Brain microvascular endothelial cell (primary cell): Measurements from ENCODE around the gene MTHFR.

ENCODE experiments used
- DNase-seq: peaks from one replicate; pipeline ENCODE4 v3.0.0-alpha.2; 2020
- H3K27ac ChIP-seq: fragments of 250-450 bp; sonication (Bioruptor Pico); 2 replicates; pipeline ENCODE4 v1.5.1; 2020; ENCODE audit warnings: mild to moderate bottlenecking, moderate library complexity
- H3K27me3 ChIP-seq: fragments of 250-450 bp; sonication (Bioruptor Pico); replicated peaks from 2 replicates; pipeline ENCODE4 v1.5.1; 2020; ENCODE audit warnings: mild to moderate bottlenecking
- H3K36me3 ChIP-seq: fragments of 250-450 bp; sonication (Bioruptor Pico); replicated peaks from 2 replicates; pipeline ENCODE4 v1.5.1; 2020; ENCODE audit warnings: mild to moderate bottlenecking
- H3K4me3 ChIP-seq: 2 replicates; pipeline ENCODE4 v1.5.1; 2011; ENCODE audit warnings: low read depth, mild to moderate bottlenecking, control low read depth, low read length, moderate library complexity
- CTCF ChIP-seq: IDR thresholded peaks from 2 replicates; pipeline ENCODE4 v1.5.1; 2011; ENCODE audit warnings: low read depth, mild to moderate bottlenecking, moderate library complexity, low read length, control low read depth, inconsistent platforms; ENCODE audit errors: missing control alignments
- in situ Hi-C: cut with HindIII; loops from 2 replicates; pipeline ENCODE4 v1.10.0; 2017; ENCODE audit warnings: low sequenced_read_pairs, low pct_ligation_motif_present

The MTHFR gene

GRCh38 chr1:11752359-11753088, 53.2 kb downstream of the MTHFR start:
- in situ Hi-C loops, result no loop called here
- no peak for DNase-seq

GRCh38 chr1:11751087-11751486, 54.7 kb downstream of the MTHFR start:
- DNase-seq, result no peak
- in situ Hi-C loops, result no loop called here
- H3K36me3 ChIP-seq, result peaks cover 6% of the 10 kb centered on the region
- no peak overlapping the region for H3K4me3 ChIP-seq
- H3K27ac ChIP-seq, result no peak overlapping the region
- H3K27me3 ChIP-seq, result no peaks in the 10 kb centered on the region
- no peak for TF ChIP-seq CTCF

More at GRCh38 chr1:11752359-11753088, 53.2 kb downstream of the MTHFR start:
- TF ChIP-seq CTCF, result no peak
- Histone ChIP-seq H3K27me3 (no peaks in the 10 kb centered on the region), H3K27ac (no peak overlapping the region), H3K4me3 (no peak overlapping the region), H3K36me3 (peaks cover 6% of the 10 kb centered on the region)

DNA sequence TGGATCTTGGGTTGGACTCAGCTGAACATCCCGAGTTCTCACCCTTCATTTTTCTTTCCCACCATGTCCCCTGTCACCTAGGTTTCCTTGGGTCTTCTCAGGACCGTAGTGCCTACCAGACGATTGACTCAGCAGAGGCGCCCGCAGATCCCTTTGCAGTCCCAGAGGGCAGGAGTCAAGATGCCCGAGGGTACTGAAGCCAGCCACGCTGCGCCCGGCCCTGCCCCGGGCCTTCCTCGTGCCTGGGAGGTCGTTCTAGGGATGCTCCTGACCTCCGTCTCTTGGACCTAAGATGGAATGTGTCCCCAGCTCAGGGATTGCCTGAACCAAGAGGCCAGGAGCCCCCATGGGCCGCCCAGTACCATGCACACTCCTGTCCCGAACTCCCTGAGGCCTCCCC, 55.8 kb downstream of the MTHFR start:
- H3K36me3 ChIP-seq, result peaks cover 6% of the 10 kb centered on the region
- no peak for TF ChIP-seq CTCF
- H3K27me3 ChIP-seq, result no peaks in the 10 kb centered on the region
- H3K4me3 ChIP-seq, result no peak overlapping the region
- no peak for DNase-seq
- in situ Hi-C loops, result no loop called here
- H3K27ac ChIP-seq, result no peak overlapping the region

GRCh38 chr1:11749203-11749689, 56.5 kb downstream of the MTHFR start:
- peak; percentile 68 for TF ChIP-seq CTCF
- in situ Hi-C loops, result no loop called here
- Histone ChIP-seq H3K27me3 (no peaks in the 10 kb centered on the region), H3K27ac (no peak overlapping the region), H3K36me3 (peaks cover 6% of the 10 kb centered on the region), H3K4me3 (no peak overlapping the region)
- DNase-seq, result no peak

DNA sequence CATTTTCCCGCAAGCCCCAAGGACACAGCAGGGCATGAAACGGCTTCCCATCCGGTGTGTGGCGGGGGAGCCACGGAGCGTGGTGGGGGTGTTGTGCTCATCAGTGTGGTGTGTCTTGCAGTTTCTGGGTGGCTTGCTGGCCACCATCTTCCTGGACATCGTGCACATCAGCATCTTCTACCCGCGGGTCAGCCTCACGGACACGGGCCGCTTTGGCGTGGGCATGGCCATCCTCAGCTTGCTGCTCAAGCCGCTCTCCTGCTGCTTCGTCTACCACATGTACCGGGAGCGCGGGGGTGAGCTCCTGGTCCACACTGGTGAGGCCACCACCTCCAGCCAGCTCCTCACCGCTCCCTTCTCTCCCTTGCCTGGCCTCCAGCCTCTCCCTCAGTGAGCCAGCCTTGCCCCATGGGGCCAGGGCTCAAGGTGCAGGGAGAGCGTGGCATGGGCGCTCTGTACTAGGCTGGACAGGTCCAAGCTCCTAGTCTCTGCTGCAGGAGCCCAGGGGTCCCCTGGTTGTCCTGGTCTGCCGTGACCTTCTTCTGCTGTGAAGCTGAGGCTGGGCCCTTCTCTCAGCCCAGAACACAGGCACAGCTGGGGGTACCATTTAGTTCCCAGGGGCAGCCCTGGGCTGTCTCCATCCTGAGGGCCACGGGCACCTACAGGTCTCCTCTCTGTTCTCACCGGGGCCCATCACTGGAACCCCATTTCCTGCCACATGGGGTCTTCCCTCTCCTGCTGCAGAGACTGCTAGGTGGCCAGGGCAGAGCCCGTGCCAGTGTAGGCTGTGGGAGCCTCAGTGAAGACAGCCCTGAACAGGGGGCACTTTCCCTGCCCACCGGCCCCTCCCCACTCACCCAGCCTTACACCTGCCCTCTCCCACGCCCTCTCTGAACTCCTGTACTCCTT, 57.2 kb downstream of the MTHFR start:
- Histone ChIP-seq H3K27ac (no peak overlapping the region), H3K4me3 (no peak overlapping the region), H3K36me3 (peaks cover 6% of the 10 kb centered on the region), H3K27me3 (no peaks in the 10 kb centered on the region)
- TF ChIP-seq CTCF, result no peak
- in situ Hi-C loops, result no loop called here
- no peak for DNase-seq
